Activated T-helper 1 cell treated with Interleukin-2 at 50 U/mL for 16 hours (primary cell): ENCODE data around the gene HS1BP3.

Source experiments
- DNase-seq: peaks from one replicate; pipeline ENCODE4 v3.0.0-alpha.2; 2020; ENCODE audit warnings: low read depth

Gene HS1BP3

DNA sequence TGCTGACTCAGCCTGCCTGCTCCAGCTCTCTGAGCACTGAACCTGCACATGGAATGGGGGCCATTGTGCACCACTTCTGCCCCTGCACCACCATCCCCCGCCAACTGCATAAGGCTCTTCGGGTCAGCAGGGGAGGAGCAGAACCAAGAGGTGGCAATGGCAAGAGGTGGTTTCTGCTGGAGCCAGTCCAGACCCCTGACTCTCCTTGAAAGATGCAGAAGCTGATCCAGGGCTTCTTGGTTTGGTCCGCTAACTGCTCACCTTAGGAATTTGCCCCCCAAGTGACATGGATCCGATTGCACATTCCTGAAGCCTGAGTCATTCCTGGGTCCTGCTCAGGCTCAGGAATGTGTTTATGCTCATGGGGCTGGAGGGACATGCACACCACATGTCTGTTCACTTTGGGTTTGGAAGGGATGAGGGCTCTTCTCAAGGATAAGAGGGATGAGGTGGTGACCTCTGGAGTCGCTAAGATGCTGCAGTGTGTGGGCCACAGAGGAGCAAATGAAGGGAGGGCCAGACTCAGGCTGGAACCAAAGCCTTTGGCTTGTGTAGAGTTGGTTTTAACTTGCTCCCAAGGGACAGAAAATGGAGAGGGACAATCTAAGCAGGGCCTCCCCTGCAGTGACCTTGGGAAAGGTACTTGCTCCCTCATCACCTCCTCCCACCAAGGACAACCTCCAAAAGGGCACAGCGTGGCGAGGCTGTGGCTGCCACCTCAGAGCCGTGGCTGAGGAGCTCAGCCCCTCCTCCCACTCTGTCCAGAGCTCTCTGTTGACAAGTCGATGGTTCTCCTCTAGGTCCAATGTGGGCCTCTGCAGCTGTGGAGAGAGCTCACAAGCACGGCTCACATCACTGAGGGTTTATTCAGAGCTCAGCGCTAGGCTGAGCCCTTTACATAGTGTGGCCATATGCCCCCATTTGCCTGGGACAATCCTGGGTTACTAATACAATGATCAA lies 66.2 kb downstream of the HS1BP3 start:
- DNase-seq = no peak

DNA sequence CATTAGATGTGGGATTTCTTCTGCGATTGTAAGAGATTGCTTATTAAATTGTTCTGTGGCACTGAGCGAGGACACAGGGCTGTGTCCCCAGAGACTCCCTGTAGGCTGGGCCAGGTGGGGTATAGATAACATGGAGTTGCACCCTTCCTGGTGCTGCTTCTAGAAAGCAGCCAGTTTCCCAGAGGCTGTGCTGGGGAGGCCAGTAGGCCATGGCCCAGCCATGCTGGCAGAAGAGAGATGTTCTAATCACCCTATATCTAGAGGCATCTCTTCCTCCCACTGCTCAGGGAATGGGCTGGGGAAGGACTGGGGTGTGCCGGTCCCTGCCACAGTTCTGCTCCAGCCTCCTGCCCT lies 66.9 kb downstream of the HS1BP3 start:
- DNase-seq = no peak

DNA sequence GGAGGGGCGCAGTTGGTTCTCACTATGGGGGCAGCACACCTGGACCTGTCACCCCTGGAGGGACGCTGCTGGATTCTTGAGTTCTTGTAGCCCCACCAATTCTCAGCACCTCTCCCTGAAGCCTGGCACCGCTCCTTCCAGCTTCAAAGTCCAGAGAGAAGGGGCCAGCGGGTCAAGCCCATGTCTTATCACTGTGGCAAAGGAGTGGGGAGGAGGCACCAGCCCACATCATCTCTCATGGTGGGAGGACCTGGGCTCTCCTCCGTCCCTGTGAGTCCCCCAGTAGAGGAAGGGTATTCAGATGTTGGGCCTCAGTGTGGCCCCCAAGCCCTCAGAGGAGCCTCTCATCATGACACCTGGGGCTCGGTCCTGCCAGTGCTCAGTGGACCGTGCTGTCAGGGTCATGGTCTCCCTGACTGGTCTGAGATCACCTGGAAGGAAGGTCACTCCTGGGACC lies 67.4 kb downstream of the HS1BP3 start:
- DNase-seq = no peak

DNA sequence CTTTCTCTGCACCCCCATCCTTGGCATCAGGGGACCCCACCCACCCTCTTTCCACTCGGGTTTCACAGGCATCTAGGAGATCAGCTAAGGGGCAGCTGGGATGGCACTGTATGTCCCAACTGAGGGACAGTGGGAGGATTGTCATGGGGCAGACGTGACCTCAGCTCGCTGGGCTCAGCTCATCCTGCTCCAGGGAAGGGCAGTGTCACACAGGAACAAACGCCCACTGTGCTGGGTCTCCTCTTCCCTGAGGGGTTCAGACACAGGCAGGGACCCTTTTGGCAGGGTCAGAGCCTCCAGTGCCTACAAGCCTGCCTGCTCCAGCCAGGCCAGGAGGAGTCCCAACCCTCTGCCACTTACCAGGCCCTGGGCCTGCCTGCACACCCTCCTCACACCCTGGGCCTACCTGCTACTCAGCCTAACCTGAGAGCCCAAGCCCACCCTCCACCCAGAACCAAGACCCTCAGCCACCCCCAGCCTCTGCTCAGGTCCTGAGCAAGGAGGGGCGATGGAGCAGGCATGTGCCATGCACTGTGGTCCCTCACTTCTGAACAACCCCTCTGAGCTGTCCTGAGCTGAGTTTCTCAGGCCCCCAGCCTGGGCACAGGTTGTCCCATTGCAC lies 68.2 kb downstream of the HS1BP3 start:
- DNase-seq = no peak

DNA sequence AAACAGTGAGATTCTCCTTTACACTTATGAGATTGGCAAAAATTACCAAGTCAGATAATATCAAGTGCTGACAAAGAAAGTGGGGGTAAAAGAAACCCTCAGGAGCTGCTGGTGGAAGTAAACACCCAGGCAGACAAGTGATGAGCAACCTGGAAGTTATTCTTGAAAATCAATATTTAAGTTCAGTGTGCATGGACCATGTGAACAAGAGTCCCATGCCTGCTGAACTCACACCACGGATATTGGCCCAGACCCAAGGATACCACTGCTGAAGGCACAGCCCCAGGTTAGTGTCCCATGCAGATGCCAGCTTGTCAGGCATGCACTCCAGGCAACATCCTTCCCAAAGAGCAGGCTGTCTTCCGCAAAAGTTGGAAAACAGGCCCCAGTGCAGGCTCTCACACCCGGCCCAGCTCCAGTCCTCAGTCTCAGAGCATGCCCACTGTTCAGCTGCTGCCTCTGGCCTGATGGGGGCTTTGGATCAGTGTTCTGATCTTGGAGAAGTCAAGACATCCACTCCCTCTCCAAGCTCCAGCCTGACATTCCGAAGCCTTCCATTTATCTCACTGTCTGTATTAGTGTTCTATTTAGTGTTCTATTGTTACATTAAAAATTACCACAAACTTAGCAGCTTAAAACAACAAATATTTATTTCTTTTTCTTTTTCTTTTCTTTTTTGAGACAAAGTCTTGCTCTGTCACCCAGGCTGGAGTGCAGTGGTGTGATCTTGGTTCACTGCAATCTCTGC lies 70.0 kb downstream of the HS1BP3 start:
- DNase-seq = no peak

DNA sequence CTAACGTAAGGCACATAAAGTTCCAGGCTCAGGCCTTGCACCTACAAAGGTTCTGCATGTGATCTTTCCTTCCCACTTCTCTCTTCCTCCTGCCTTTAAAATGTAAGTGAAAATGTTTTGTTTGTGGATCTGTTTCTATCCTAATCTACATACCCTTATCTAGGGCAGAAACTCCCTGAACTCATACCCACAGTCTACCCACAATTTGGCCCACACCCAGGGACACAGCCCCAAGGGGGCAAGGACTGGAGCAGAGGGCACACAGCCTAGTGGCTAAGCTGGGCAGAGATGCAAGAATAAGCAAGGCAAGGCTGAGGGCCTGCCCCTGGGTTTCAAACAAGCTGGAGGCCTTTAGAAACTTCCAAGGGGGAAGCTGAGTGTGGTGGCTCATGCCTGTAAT lies 71.0 kb downstream of the HS1BP3 start:
- DNase-seq = no peak

DNA sequence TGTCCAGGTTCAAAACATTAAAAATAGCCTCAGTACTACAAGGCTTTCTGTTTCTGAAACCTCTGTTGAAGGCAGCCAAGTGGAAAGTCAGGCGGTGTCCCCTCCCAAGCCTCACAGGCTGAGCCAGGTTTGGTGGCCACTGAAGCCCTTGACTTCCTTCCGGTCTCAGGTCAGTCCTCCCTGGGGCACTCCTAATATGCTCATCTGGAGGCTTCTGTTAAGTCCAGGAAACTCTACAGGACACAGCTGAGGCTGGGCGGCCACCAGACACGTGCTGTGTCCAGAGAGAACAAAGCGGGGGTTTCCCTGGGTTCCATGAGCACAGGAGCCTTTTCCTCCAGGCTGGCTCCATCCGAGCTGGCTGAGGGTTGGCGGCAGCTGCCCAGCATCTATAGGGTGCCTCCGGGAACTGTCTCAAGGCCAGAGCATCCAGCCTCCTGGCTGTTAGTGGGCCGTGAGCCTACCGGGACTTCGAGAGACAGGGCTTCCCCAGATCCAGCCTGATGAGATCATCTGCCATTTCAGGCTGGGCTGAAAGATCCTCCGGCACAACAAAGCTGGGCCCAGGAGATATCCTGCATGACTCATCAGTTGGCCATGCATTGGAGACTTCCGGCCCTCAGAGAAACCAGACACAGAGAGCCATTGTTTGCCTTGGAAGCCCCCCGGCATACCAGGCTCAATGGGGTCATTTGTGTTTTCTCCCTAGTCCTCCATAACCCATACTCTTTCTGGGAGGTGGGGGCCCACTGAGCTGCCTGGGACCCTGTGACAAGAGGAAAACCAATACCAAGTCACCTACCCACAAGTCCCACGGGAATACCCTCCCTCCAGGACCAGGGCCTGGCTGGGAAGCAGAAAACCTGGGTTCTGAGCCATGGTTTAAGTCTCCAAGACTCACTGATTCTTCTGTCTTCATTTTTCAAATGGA lies 71.7 kb downstream of the HS1BP3 start:
- no peak for DNase-seq

DNA sequence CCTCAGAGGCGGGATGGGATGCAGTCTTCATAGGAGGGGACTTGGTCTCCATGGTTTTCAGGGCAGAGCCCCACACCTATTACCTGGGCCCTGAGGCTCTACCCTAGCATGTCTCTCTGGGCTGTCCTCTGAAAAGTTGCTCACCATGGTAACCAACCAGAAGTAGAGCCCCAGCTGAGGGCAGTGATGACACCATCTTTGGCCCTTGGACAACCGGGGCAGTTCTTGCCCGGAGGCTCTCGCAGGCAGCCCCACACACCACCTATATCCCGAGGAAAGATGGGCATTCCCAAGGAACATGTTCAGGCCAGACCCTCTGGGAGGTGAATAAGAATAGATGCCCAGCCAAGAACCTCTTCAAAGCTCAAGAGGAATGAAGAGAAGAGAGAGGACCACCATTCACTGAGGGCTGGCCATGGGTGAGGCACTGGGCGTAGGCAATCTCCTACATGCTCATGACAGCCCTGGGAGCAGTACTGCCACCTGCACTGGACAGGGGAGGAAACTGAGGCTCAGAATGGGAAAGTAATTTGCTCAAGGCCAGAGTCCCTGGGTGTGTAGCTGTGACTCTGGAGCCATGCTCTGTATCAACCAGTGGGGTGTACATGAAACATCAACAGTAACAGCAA lies 72.5 kb downstream of the HS1BP3 start:
- DNase-seq = no peak

DNA sequence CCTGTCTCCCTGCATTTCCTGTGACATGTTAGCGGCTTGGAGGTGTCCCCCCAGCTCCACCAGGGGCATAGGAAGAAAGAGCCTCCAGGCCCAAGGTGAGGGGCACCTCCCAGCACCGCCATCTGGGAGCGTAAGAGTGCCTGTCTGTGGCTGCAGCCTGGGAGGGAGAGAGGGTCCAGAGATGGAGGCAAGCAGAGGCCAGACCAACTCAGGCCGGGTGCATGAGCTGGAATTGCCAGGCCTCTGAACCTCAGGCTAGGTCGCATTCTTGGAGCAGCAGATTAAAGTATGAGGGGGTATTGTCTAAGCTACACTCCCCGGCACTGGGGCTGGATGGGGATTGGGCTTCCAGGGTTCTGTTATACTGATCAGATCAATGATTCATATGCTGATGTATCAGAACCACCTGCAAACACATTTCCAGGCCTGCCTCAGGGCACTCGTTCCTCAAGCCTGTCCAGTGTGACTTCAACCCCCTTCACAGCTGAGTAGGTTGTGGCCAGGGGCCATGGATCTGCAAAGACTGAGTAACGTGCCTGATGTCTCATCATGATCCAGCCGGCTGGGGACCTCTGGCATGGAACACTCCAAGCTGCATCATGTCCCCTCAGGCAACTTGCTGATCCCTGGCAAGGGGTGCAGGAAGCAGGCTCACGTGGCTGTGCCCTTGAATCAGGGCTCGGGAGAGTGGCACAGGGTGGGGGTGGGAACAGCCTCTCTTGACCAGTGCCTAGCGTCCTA lies 73.2 kb downstream of the HS1BP3 start:
- no peak for DNase-seq

DNA sequence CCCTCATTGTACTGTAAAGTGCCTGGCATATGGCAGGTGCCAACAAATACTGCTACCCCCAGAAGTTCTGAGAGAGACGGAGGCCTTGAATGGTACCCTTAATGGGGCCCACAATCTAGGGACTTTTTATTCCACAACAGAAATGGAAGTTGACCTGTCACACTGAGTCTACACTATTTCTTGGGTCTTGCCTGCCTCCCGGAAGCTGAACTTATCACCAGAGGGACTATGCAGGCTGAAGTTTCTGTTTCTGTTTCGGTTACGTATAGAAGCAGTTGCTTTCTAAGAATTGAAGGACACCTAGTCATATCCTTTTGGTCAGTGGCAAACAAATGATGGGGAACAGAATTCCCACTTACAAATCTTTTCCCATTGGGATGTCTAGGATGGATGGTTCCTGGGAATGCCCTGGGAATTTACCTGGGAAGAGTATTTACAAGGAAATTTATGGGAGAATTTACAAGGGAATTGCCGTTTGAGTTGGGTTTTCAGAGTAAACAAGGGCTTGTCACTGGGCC lies 74.2 kb downstream of the HS1BP3 start:
- no peak for DNase-seq

DNA sequence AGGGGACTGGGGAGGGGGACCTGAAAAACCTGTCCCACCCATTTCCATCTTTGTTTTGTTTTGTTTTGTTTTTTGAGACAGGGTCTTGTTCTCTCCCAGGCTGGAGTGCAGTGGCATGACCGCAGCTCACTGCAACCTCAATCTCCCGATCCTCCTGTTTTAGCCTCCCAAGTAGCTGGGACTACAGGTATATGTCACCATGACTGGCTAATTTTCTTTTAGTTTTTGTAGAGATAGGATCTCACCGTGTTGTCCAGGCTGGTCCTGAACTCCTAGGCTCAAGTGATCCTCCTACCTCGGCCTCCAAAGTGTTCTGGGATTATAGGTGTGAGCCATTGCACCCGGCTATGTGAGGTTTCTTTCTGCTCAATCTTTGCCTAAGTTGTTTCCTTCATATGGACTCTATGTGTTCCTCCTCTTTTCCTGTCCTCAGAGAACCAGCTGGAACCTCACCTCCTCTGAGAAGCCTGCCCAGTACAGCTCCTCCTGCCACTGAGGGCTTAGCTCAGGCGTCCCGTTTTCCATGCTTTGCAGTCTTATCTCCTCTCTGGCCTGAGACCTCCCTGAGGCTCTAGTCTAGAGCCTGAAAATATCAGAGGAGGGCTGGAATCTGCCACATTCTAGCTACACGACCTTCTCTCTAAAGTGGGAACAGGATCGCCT lies 74.8 kb downstream of the HS1BP3 start:
- no peak for DNase-seq

DNA sequence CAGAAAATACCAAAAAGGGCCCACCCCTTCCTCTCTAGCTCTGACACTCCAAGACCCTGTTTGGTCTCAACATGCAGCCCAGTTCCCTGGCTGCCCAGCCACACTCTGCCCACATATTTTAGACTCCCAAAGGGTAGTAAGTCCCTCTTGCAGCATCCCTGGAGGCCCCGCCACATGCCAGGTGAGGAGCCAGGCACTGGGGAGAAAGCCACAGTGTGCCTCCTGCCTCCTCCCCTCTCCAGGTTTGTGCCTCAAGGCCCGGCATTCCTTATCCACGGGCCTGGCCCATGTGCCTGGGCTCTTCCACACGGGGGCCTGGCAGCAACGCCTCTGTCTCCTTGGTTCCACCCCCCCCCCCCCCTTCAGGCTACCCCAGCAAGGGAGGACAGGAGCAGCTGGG lies 75.5 kb downstream of the HS1BP3 start:
- DNase-seq = no peak

DNA sequence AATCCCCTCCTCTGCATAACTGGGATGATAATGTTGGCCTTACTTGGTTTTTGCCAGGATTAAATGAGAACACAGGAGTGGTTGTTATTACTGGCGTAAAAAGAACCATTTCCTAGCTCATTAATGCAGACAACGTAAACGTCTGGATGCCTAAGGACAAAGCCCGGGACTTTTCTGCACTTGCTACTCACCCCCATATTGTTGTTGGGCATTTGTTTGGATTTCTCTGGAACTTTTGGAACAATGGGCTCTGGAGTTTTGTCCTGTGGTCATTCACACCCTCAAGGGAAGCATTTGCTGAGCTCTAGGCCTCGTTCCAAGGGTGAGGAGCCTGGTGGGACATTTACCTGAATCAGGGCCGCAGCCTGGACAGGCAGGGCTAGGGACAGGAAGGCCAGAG lies 76.0 kb downstream of the HS1BP3 start:
- no peak for DNase-seq

DNA sequence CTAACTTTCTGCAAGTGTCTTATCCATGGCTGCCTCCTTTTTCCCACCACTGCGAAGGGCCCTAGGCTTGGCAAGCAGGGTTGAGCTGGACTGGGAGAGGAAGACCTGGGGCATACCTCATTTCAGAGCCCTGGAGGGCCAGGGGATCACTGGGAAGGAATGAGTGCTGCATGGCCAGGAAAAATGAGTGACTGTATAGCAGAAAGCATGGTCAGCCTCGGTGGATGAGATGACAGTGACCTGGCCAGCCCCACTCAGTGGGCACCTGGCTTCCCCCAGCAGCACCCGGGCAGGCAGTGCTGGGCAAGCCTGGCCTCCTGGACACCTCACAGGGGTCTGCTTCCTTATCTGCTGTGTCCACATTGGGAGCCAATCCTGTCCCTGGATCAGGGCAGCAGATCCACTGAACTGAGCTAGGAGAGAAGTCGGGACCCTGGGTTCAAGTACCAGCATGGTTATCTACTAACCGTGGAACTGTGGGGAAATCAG lies 76.4 kb downstream of the HS1BP3 start:
- no peak for DNase-seq

DNA sequence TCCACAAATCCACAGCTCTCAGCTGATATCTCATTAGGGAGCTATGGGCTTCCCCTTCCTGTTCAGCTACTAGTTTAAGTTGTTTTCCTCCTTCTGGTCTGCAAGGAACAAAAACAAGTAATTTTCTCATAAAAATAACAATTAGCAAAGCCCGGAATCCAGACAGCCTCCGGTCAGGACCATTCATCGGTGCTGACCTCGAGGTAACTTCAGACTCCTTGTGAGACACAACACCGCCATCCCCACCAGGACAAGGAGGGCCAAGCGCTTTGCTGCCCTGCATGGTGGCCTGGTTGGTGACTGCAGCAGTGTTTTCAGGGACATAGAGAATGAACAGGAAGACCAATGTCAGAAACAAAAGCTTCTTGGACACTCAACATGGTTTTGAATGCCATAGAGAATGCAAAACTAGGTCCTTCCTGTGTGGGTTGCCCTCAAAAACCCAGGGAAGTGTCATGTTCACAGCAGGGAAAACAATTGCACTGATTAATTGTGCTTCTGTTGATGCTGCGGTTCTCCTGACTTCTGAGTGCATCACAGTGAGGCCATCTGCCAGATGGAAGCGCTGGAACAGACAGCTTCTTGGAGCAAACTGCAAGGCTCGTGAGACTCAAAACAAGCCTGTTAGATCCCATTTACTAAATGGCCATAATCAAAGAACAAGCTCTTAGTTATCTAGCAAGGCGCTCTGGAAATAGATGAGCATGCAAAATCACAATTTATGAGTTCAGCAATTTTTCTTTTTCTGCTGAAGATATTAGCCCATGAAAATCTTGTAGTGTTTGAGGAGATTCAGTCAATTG lies 77.1 kb downstream of the HS1BP3 start:
- DNase-seq = no peak

DNA sequence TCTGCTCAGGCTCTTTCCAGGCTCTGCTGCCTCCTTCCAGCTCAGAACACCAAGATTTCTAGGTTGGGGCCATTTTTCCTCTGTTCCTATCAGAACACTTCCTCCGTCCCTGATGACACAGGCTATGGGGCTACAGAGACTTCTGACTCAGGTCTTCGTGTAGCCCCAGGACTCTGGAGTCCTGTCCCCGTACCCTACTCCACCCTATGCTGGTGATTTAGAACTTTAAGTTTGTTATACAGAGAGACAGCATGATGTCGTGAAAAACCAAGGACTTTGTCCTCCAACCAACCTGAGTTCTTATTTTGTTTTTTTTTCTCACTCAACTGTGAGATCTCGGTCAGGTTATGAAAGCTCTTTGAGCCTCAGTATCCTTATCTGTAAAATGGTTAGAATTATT lies 78.7 kb downstream of the HS1BP3 start:
- DNase-seq = no peak

DNA sequence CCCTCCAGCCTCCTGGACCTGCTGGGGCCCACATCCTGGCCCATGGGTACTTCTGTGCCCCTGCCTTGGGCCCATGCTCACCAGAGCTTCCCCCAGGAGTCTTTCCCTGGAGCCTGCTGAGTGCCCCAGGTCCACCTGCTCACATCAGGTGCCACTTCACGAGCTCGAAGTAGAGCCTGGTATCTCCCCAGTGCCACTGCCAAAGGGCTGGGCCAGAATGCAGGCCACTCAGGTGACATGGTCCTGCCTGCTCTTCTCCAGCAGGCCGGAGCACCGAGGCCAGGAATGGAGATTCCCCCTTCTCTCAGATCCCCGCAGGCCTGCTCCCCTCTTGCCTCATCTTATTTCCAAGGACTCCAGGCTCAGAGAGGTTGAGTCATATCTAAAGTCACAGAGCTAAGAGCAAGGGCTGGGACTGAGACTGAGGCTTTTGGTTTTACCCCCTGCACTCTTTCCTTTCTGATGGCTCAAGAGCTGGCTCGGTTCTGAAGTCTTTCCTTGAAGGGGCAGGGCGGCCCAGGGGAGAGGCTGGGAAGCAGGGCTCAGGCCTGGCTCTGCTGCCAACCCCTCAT lies 79.2 kb downstream of the HS1BP3 start:
- DNase-seq = no peak

DNA sequence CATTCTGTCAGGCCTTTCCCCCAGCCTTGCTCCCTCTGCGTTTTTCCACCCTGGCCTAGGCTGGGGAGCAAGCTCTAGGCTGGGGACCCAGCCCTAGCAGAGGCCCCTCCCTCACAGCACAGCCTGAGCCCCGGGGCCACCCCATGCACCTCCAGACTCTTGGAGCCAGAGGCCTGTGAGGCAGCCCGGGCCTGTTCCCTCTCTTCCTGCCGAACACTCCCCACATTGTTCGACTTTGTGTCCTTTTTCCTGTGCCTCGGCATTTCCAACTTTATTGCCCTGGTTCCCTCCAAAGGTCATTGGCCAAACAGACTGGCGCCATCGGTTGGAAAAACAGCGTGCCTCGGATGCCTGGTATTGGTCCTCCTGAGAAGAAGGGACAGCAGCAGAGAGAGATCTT lies 79.7 kb downstream of the HS1BP3 start:
- no peak for DNase-seq
